ENCODE data around the gene ZBTB20.

GRCh38 chr3:114953800-114954199 is 193.3 kb downstream of the ZBTB20 start:
- no peak for TF ChIP-seq CTCF (IDR thresholded peaks at IDR 0.05; ENCODE audit: poor library complexity, severe bottlenecking)
- no peak for TF ChIP-seq MXI1 (conservative IDR thresholded peaks at IDR 0.05; ENCODE audit: poor library complexity, severe bottlenecking)
- no peak for TF ChIP-seq EZH2 (IDR thresholded peaks at IDR 0.05; ENCODE audit: borderline replicate concordance, insufficient read depth, low read length, poor library complexity, severe bottlenecking)
- no peak for TF ChIP-seq REST (IDR thresholded peaks at IDR 0.05; ENCODE audit: borderline replicate concordance)
- TF ChIP-seq TAF1 (IDR thresholded peaks at IDR 0.05; ENCODE audit: low read depth) = no peak
- no peak for TF ChIP-seq POLR2AphosphoS5 (IDR thresholded peaks at IDR 0.05)
- no peak for TF ChIP-seq EP300 (conservative IDR thresholded peaks at IDR 0.05; ENCODE audit: poor library complexity, severe bottlenecking)

Measured in neural cell (in vitro differentiated cells).